Measurements from ENCODE around the gene FBXO47.
"Not testable (repeated sequence)": the region's sequence is repeated elsewhere in the genome, so short reads cannot be mapped to it uniquely, and the experiment has no call there.

Gene FBXO47

DNA sequence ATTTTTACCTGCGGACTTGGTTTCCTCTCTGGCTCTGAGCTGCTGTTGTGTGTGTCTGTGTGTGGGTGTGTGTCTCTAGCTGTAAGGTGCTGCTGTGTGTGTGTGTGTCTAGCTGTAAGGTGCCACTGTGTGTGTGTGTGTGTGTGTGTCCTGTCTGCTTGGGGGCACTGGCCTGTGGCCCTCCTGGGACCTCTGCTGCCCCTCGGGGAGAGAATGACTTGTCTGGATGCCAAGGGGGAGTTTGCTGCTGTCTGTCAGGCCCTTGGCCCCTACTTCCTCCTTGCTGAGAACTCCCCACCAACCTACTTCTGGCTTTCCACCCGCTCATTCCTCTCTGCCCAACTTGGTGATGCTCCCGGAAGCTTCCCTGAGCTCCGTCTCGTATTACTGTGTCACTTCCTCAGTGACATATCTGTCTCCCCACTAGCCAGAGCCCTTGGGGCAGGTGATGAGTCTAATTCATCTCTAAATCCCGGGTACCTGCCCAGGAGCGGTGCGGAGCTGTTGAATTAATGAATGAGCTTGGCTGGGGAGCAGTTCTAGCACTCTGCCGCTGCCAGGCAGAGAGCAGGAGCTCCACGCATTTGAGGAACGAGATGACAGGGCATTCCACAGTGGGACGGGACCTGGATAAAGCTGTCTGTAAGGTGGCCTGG, 45.3 kb downstream of the FBXO47 start:
- no peak for DNase-seq (ENCODE audit: low read depth)

DNA sequence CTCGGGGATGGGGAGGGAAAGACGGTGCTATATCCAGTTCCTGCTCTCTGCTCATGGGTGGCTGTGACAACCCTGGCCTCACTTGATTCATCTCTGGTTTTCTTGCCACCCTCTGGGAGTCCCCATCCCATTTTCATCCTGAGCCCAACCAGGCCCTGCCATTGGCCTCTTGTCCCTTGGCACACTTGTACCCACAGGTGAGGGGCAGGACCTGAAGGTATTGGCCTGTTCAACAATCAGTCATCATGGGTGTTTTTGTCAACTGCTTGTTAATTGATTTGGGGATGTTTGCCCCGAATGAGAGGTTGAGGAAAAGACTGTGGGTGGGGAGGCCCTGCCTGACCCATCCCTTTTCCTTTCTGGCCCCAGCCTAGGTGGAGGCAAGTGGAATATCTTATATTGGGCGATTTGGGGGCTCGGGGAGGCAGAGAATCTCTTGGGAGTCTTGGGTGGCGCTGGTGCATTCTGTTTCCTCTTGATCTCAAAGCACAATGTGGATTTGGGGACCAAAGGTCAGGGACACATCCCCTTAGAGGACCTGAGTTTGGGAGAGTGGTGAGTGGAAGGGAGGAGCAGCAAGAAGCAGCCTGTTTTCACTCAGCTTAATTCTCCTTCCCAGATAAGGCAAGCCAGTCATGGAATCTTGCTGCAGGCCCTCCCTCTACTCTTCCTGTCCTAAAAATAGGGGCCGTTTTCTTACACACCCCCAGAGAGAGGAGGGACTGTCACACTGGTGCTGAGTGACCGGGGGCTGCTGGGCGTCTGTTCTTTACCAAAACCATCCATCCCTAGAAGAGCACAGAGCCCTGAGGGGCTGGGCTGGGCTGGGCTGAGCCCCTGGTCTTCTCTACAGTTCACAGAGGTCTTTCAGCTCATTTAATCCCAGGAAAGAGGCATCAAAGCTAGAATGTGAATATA, 46.6 kb downstream of the FBXO47 start:
- no peak for DNase-seq (ENCODE audit: low read depth)

DNA sequence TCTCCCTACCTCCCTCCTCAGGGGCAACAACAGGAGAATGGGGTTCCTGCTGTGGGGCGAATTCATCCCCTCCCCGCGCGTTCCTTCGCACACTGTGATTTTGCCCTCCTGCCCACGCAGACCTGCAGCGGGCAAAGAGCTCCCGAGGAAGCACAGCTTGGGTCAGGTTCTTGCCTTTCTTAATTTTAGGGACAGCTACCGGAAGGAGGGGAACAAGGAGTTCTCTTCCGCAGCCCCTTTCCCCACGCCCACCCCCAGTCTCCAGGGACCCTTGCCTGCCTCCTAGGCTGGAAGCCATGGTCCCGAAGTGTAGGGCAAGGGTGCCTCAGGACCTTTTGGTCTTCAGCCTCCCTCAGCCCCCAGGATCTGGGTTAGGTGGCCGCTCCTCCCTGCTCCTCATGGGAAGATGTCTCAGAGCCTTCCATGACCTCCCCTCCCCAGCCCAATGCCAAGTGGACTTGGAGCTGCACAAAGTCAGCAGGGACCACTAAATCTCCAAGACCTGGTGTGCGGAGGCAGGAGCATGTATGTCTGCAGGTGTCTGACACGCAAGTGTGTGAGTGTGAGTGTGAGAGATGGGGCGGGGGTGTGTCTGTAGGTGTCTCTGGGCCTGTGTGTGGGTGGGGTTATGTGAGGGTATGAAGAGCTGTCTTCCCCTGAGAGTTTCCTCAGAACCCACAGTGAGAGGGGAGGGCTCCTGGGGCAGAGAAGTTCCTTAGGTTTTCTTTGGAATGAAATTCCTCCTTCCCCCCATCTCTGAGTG, 47.7 kb downstream of the FBXO47 start:
- no peak for DNase-seq (ENCODE audit: low read depth)

DNA sequence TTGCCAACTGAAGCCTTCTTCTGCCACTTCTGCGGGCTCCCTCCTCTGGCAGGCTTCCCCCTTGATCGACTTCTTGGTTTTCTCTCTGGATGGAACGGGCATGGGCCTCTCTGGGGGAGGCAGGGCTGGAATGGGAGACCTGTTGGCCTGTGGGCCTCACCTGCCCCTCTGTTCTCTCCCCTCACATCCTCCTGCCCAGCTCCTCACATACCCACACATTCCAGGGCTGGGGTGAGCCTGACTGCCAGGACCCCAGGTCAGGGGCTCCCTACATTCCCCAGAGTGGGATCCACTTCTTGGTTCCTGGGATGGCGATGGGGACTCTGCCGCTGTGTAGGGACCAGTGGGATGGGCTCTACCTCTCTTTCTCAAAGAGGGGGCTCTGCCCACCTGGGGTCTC, 48.3 kb downstream of the FBXO47 start:
- DNase-seq (ENCODE audit: low read depth) = no peak

DNA sequence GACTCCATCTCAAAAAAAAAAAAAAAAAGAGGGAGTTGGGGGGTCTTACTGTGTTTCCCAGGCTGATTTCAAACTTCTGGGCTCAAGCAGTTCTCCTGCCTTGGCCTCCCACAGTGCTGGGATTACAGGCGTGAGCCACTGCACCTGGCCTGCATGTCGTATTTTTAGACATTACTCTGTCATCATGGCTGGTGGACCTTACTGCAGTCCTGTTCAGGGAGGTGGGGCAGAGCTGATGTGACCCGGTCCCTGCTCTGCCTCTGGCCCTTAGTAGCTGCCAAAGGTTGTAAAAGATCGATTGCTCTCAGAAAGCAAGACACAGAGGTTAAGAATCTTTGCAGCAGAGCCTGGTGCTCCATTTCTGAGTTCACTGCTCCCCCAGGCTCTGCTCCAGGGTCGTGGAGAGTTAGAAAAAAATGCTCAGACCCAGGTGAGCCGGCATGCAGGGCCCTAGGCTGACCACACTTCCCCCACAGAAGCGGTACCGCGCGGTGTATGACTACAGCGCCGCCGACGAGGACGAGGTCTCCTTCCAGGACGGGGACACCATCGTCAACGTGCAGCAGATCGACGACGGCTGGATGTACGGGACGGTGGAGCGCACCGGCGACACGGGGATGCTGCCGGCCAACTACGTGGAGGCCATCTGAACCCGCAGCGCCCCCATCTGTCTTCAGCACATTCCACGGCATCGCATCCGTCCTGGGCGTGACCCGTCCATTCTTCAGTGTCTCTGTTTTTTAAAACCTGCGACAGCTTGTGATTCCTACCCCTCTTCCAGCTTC, 48.9 kb downstream of the FBXO47 start:
- DNase-seq (ENCODE audit: low read depth) = no peak

DNA sequence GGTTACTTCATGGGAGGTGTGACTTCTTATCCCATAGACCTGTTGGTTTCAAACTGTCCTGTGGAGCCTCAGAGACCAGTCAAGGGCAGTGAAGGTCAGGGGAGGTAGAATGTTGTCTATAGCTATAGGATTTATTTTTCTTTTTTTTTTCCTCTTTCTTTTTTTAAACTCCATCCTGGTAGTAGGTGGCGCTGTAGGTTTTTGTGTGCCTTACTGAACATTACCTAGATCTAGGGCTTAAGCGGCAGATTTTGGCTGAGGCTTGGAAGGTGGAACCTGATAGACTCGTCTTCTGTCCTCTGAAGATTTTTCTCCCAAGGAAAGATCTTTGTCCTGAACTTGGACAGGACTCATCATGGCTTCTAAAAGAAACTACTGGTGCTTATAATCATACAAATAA, 49.9 kb downstream of the FBXO47 start:
- no peak for DNase-seq (ENCODE audit: low read depth)

DNA sequence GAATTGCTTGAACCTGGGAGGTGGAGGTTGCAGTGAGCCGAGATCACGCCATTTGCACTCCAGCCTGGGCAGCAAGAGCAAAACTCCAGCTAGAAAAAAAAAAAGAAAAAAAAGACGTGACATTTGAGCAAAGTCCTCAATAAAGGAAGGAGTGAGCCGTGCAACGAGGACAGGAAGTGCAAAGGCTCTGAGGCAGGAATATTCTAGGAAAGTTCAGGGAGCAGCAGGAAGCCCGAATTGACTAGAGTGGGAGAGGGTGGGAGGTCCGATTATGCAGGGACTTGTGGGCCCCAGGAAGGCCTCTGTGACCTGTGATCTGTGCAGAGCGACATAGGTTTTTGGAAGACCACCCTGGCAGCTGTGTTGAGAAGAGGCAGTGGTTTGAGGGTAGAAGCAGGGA, 50.4 kb downstream of the FBXO47 start:
- DNase-seq (ENCODE audit: low read depth) = no peak

DNA sequence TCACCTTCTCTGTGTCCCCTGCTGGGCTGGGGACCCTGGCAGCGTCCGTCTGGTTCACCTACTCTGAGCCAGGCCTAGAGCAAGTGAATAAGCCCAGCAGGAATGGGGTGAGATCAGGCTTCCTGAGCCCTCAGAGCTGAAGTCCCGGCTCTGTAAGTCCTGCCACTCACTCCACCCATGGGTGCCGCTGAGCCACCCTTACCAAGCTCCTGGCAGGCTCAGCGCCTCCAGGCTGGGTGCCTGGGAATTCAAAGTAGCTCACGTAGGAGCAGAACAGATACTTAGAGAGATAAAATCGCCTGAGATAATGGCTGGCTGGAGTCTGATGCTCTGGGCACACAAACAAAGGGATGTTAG, 51.6 kb downstream of the FBXO47 start:
- no peak for DNase-seq (ENCODE audit: low read depth)

DNA sequence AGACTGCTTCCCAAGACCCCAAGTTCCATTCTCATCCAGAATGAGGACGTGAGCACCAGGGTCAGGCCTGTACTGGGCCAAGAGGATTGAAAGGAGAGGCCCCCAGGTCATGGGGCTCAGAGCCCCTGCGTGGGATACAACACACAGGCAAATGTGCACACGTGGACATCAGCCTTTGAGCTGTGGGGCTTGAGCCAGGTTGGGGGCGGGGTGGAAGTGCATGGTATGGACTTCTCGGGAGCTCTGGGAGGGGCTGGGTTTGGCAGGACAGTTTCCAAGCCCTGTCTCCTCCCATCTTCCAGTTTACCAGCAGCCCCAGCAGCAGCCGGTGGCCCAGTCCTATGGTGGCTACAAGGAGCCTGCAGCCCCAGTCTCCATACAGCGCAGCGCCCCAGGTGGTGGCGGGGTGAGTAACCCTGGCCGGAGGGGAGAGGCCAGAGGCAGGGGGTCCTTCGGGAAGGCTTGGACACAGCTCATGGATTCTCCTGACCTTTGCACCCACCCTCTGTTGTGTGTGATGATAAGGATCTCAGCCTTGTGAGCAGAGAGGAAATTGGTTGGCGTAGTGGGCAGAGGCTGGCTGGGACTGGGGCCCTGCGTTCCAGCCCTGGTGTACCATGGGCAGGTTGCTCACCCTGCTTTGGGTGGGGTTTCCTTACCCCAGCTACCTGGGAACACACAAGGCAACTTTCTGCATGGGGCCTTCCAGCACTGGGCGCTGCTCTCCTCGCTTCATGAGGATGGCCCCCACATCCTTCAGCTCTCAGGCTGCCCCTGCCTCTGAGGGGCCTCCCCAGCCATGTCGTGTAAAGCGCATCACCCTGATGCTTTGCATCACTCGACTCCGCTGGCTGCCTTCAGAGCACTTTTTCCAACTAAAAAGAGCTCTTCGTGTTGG, 52.2 kb downstream of the FBXO47 start:
- DNase-seq (ENCODE audit: low read depth) = no peak

DNA sequence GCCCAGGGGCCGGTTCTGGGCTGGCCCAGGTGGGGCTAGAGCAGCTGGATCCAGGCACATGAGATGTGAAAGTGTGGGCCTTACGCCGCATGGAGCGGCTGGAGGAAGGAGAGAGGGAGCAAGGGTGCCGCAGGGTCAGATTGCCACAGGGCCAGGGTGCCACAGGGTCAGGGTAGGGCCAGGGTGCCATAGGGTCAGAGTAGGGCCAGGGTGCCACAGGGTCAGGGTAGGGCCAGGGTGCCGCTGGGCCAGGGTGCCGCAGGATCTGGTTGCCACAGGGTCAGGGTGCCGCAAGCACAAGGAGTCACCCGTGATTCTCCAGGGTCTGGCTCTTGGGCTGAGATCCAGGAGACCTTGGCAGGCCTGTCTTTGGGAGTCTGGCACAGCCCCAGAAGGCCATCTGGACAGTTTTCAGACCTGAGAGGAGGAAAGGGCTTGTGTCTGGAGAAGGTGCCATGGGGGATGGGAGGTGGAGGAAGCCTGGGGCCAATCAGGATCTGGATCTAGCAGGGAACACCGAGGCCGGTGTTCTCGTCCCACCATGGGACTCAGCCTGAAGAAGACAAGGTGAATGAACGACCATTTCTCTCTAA, 54.9 kb downstream of the FBXO47 start:
- DNase-seq (ENCODE audit: low read depth) = no peak

DNA sequence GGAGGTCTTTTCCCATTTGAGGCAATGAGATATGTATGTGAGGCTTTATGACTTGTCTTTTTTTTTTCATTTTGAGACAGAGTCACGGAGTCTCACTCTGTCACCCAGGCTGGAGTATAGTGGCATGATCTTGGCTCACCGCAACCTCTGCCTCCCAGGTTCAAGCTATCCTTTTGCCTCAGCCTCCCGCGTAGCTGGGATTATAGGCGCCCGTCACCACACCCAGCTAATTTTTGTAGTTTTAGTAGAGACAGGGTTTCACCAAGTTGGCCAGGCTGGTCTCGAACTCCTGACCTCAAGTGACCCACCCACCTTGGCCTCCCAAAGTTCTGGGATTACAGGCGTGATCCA, 55.5 kb downstream of the FBXO47 start:
- not testable (repeated sequence) for DNase-seq (ENCODE audit: low read depth)

DNA sequence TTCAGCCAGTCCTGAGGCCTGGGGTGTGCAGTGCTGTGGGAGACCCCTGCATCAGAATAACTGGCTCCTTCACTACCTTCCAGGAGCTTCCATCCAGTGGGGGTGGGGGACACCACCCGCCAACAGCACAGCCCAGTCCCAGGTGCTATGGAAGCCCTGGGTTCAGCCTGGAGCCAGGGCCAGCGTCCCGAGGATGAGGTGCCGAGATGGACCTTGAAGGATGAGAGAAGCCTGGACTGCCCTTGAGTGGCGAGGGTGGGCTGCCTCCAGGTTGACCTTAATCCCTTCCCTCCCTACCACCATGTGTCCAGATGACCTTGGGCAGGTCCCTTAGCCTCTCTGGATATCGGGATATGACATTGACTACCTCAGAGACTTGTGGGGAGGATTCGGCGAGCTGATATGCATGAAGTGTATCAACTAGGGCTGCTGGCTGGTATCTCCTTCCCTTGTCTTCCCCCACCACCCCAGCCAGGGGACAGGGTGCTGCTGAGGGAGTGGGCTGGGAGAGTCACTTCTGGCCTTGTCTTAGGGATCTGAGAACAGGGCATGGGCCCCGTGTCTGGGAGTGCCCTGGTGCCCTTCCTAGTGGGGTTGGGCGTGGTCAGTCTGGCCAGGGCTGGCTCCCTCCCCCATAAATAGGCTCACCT, 56.0 kb downstream of the FBXO47 start:
- no peak for DNase-seq (ENCODE audit: low read depth)

DNA sequence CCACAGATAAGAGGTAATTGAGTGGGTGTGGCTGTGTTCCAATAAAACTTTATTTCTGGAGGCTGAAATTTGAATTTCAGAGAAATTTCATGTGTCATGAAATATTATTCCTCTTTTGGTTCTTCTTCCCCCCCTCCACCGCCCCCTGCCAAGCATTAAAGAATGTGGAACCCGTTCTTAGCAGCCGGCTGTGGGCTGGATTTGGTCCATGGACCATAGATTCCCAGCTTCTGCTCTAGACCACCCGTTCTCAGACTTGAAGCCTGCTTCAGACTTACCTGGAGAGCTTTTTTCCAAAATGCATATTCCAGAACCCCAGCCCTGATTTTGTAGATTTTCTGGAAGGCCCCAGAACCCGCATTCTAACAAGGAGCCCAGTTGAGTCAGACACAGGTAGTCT, 56.9 kb downstream of the FBXO47 start:
- no peak for DNase-seq (ENCODE audit: low read depth)

DNA sequence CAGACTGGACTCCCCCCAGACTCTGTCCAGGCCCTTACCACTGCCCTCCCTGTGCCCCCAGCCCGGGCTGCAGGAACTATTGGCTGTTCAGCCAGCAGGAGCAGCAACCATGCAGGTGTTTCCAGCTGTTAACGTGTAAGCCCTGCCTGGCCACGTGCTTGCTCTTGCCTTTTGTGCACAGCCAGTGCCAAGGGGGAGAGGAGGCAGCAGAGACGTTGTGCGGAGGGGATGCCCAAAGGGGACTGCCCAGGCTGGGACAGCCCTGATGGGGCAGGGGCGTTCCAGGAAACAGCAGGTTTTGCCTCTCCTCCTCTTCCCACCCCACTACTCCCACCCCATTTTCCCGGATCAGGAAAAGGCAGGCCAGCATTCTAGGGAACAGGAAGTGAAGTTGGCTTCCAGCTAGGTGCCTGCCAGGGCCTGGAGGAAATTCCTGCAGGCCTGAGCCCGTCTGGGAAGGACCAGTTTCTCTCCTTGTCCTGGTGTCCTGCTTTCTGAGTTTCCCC, 58.5 kb downstream of the FBXO47 start:
- no peak for DNase-seq (ENCODE audit: low read depth)

DNA sequence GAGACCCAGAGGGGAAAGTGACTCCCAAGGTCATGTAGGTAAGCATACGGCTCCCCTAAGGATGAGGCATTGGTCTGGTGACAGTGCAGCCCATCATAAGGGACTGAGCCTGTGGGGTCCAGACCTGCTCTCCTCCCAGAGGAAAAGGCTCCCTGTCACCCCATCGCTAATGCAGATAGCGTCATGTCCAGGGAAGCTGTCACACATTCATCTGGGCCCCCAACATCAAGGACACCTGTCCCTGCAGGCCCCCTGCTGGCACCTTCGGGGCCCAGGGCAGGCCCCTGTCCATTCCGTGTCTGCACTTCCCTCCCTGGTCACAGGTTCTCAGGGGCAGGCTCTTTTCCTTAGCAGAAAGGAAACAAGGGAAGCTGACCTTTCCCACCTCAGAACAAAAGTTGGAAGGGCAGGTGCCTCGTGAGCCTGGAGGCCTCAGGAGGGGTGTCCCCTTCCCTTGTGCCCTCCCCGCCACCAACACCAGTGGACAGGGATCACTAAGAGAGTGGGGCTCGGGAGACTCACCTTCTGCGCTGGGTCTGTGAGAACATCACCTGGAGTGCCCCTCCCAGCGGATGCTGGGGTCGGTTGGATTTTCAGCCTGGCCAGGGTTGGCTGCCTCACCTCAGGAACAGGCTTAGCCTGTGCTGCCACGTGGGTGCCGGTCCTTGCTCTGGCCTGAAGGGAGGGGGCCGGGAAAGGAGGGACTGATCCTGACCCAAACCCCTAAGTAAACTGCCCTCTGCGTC, 59.1 kb downstream of the FBXO47 start:
- DNase-seq (ENCODE audit: low read depth) = no peak

DNA sequence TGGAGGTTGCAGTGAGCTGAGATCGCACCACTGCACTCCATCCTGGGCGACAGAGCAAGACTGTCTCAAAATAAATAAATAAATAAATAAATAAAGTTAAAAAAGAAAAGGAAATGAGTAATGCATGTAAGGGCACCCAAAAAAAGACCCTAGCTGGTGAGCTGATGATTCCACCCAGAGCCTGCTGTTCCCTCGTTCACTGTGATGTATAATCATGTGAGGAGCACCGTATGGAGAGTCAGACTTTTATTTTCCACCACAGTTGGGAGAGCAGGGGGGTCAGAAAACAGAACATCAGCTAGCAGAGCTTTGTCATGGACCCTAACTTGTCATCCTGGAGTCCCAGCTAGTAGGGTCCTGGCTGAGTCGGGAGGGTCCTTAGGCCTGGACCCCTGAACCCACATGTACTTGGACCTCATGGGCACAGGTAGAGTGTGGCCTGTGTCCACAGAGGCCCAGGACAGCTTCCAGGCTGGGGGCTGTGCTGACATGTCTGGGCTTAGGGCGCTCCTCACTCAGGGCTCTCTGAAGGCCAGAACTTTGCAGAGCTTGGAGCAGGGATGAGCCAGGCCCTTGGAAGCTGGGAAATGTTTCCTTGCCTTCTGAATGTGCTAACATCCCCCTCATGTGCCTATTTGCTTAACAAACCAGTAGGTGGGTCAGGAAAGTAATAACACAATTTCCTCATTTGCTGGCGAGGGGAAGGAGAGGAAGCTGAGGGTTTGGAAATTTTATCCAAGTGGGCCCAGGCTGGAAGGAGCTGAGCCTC, 60.6 kb downstream of the FBXO47 start:
- no peak for DNase-seq (ENCODE audit: low read depth)

DNA sequence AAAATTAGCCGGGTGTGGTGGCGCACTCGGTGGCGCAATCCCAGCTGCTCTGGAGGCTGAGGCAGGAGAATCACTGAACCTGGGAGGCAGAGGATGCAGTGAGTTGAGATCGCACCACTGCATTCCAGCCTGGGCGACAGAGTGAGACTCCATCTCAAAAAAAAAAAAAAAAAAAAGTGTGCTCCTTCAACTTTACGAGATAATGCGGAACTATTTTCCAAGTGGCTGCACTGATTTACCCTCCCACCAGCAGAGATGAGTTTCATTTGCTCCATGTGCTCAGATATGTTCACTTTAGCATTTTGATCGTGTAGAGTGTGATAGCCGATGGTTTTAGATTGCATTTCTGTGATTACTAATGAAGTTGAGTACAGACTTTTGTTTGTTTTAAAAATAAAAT, 61.8 kb downstream of the FBXO47 start:
- no peak for DNase-seq (ENCODE audit: low read depth)

DNA sequence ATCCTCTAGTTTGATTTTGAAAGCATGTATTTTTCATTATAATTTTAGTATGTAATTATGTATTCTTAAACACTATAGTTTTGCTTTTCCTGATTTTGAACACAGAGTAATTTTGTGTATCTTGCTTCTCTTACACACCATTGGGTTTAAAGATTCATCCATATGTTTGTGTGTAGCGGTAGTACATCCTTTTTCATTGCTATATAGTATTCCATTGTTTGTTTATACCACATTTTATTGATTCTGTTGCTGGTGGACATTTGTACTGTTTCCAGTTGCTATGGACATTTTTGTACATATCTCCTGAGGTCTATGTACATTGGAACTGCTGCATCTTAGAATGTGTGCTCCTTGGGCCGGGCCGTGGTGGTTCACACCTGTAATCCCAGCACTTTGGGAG, 62.3 kb downstream of the FBXO47 start:
- DNase-seq (ENCODE audit: low read depth) = no peak

DNA sequence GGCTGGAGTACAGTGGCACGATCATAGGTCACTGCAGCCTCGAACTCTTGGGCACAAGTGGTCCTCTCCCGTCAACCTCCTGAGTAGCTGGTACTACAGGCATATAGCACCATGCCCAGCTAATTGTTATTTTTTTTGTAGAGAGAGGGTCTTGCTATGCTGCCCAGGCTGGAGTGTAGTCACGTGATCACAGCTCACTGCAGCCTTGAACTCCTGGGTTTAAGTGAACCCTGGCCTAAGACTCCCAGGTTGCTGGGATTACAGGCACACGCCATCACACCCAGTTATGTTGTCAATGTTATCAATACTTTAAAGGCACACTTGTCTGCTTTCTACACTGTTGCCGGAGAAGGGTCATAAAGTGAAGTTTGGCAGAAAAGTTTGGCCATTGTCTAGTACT, 63.8 kb downstream of the FBXO47 start:
- DNase-seq (ENCODE audit: low read depth) = no peak

Data from stimulated activated CD4-positive, alpha-beta T cell treated with anti-CD3 and anti-CD28 coated beads, Interleukin-2, amount 100 ng/mL, for 4 hours (primary cell).